NCI-H1930 (cell line): ENCODE results near the gene VMP1.
"Not testable (repeated sequence)": the region's sequence is repeated elsewhere in the genome, so short reads cannot be mapped to it uniquely, and the experiment has no call there.

Experiments used
- DNase-seq, 2 experiments: peaks; one replicate each; lab custom pipeline; 2025; lab: John Stamatoyannopoulos, UW

Gene VMP1

DNA sequence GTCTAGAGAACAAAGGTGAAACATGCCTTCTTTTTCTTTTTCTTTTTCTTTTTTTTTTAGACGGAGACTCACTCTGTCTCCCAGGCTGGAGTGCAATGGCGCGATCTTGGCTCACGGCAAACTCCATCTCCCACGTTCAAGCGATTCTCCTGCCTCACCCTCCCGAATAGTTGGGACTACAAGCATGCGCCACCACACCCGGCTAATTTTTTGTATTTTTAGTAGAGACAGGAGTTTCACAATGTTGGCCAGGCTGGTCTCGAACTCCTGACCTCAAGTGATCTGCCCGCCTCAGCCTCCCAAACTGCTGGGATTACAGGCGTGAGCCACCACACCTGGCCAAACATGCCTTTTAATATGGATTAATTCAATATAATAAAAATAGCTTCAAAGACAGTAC is 47.6 kb downstream of the VMP1 start:
- not testable (repeated sequence) for DNase-seq

GRCh38 chr17:59756236-59756818 is 48.9 kb downstream of the VMP1 start:
- DNase-seq: no peak

DNA sequence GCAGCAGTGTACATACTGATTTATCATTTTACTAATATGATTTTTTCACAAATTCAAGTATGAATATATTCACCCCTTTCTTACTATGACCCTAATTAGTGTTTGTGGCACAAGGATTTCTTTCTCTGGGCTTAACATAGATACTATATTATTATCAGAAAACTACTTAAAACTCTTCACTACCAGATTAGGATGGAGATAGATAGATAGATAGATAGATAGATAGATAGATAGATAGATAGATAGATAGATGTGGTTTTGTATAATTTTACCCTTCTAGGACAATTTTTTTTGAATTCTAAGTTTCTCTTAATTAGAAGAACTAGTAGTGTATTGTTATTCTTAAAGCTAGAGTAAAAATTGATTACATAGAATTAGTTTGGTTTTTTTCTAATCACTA is 49.6 kb downstream of the VMP1 start:
- no peak for DNase-seq

- DNase-seq: no peak
Measured at GRCh38 chr17:59757470-59757869, 50.0 kb downstream of the VMP1 start.

DNA sequence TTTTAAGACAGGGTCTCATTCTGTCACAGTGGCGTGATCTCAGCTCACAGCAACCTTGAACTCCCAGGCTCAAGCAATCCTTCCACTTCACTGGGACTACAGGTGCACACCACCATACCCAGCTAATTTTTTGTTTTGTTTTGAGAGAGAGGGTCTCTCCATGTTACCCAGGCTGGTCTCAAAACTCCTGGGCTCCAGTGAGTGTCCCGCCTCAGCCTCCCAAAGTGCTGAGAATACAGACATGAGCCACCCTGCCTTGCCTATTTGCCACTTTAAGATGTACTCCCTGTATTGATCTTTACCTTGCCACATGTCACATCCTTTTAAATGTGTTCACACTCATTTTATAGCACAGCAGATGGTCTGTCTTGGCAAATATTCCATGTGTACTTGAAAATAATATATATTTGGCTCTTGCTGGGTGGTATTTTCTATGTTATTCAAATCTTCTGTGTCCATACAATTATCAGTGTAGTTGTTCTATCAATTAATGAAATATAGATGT is 50.5 kb downstream of the VMP1 start:
- DNase-seq: no peak

- not testable (repeated sequence) for DNase-seq
Measured at GRCh38 chr17:59758998-59759651, 51.7 kb downstream of the VMP1 start.

GRCh38 chr17:59760160-59760559 is 52.7 kb downstream of the VMP1 start:
- no peak for DNase-seq

GRCh38 chr17:59761385-59762048 is 54.1 kb downstream of the VMP1 start:
- no peak for DNase-seq

- DNase-seq: no peak
Measured at GRCh38 chr17:59762049-59762823, 54.8 kb downstream of the VMP1 start.

- no peak for DNase-seq
Measured at GRCh38 chr17:59762824-59763374, 55.4 kb downstream of the VMP1 start.

- no peak for DNase-seq
Measured at GRCh38 chr17:59763861-59764260, 56.4 kb downstream of the VMP1 start.

- DNase-seq: no peak
Measured at GRCh38 chr17:59764292-59764741, 56.9 kb downstream of the VMP1 start.

GRCh38 chr17:59765038-59765437 is 57.6 kb downstream of the VMP1 start:
- DNase-seq: no peak

GRCh38 chr17:59766491-59766890 is 59.0 kb downstream of the VMP1 start:
- no peak for DNase-seq

- DNase-seq: no peak
Measured at GRCh38 chr17:59767176-59767575, 59.7 kb downstream of the VMP1 start.

DNA sequence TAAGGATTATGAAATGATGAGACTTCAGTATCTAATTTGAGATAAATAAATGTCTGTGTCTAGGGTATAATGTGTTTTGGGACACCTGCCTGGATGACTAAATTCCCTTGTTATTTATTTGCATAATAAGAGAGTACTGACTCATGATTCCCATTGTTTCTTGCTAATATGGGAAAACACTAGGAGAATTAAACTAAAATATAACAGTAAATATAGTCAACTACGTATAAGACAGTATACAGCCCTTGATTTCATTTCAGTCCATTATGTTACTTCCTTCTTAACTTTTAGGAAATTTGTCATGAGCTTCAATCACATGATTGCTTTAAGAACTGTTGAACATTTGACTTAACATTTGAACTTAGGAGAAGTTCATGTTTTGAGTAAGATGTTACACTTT is 62.4 kb downstream of the VMP1 start:
- DNase-seq: no peak

- no peak for DNase-seq
Measured at GRCh38 chr17:59771093-59771492, 63.6 kb downstream of the VMP1 start.

GRCh38 chr17:59775786-59776350 is 68.4 kb downstream of the VMP1 start:
- no peak for DNase-seq

GRCh38 chr17:59776577-59776976 is 69.1 kb downstream of the VMP1 start:
- DNase-seq: no peak

- no peak for DNase-seq
Measured at GRCh38 chr17:59777033-59777432, 69.6 kb downstream of the VMP1 start.

- DNase-seq: no peak
Measured at GRCh38 chr17:59778996-59779395, 71.5 kb downstream of the VMP1 start.

GRCh38 chr17:59779521-59779920 is 72.1 kb downstream of the VMP1 start:
- no peak for DNase-seq
